H1 (cell line): ENCODE results near the gene SEMA3B. TPM values are rescaled to one million over a fixed set of nuclear protein-coding genes. Genes with fewer than 3 reads are reported as not detected.
A peak's percentile ranks its signal among the peaks of the same experiment; 100 is the strongest.

Experiments used
- CTCF ChIA-PET: fragments of 300-600 bp; sonication (Branson Sonifier 250); formaldehyde crosslinking; loops from one replicate; lab custom pipeline; 2021; ENCODE audit not compliant: partially characterized antibody; lab: Charles Lee
- POLR2A ChIA-PET: fragments of 300-600 bp; sonication (Branson Sonifier 250); formaldehyde crosslinking; loops from one replicate; lab custom pipeline; 2021; ENCODE audit warnings: inconsistent platforms; ENCODE audit not compliant: partially characterized antibody; lab: Charles Lee
- DNase-seq, 2 experiments: peaks; one replicate each; pipeline versions ENCODE4 v3.0.0 to v3.0.0-alpha.2; 2010 to 2022; ENCODE audit warnings: low spot score in 2 of 2, low read depth in 1 of 2, mixed read lengths in 1 of 2
- FAIRE-seq: peaks from 2 replicates; lab custom pipeline; 2011; peaks lifted over from hg19 to GRCh38; lab: Jason Lieb, UNC
- H2AFZ ChIP-seq: 2 replicates; pipeline ENCODE4 v1.8.1; 2012; ENCODE audit warnings: low read length, inconsistent platforms
- H2AK5ac ChIP-seq: 2 replicates; pipeline ENCODE4 v1.6.1; 2013; ENCODE audit warnings: low read depth, low read length
- H2BK120ac ChIP-seq: replicated peaks from 2 replicates; pipeline ENCODE3; 2013; ENCODE audit warnings: low read depth, low read length, inconsistent platforms
- H2BK12ac ChIP-seq: 2 replicates; pipeline ENCODE4 v1.6.1; 2013; ENCODE audit warnings: low read depth, low read length
- H2BK15ac ChIP-seq: 2 replicates; pipeline ENCODE4 v1.6.1; 2013; ENCODE audit warnings: low read length
- H2BK20ac ChIP-seq: 2 replicates; pipeline ENCODE4 v1.6.1; 2013; ENCODE audit warnings: low read length
- H2BK5ac ChIP-seq: 2 replicates; pipeline ENCODE4 v1.6.1; 2013; ENCODE audit warnings: low read depth, low read length
- H3K14ac ChIP-seq: 2 replicates; pipeline ENCODE4 v1.6.1; 2013; ENCODE audit warnings: inconsistent platforms; ENCODE audit not compliant: insufficient read length
- H3K18ac ChIP-seq: 2 replicates; pipeline ENCODE4 v1.6.1; 2013; ENCODE audit warnings: low read length; ENCODE audit errors: extremely low read depth
- H3K23ac ChIP-seq: 2 replicates; pipeline ENCODE4 v1.6.1; 2013; ENCODE audit warnings: inconsistent platforms; ENCODE audit not compliant: insufficient read length
- H3K23me2 ChIP-seq: 2 replicates; pipeline ENCODE4 v1.6.1; 2013; ENCODE audit warnings: low read depth, low read length
- H3K27ac ChIP-seq: 2 replicates; pipeline ENCODE4 v1.6.1; 2011; ENCODE audit warnings: low read depth, low read length, inconsistent platforms
- H3K27me3 ChIP-seq, 4 experiments: replicated peaks in 1 of 4; 1 replicate in 1 of 4; 2 replicates in 3 of 4; pipeline versions ENCODE4 v1.6.1 to v1.8.1; 2011 to 2013; ENCODE audit warnings: low read length in 3 of 4, mild to moderate bottlenecking in 3 of 4, inconsistent platforms in 2 of 4, mixed read lengths in 2 of 4, moderate library complexity in 1 of 4; ENCODE audit not compliant: control insufficient read depth in 3 of 4, insufficient read depth in 3 of 4; ENCODE audit errors: extremely low read depth in 1 of 4
- H3K36me3 ChIP-seq, 4 experiments: 2 replicates each; pipeline versions ENCODE4 v1.6.1 to v1.8.1; 2011 to 2013; ENCODE audit warnings: mild to moderate bottlenecking in 4 of 4, low read length in 3 of 4, moderate library complexity in 2 of 4, control low read depth in 1 of 4, inconsistent platforms in 1 of 4; ENCODE audit not compliant: insufficient read depth in 4 of 4, control insufficient read depth in 2 of 4
- H3K4ac ChIP-seq: replicated peaks from 2 replicates; pipeline ENCODE3; 2013; ENCODE audit warnings: low read length, low read depth, mixed read lengths, inconsistent platforms; ENCODE audit not compliant: insufficient read length
- H3K4me1 ChIP-seq, 4 experiments: replicated peaks in 1 of 4; 1 replicate in 1 of 4; 2 replicates in 3 of 4; pipeline versions ENCODE4 v1.6.1 to v1.8.1; 2011 to 2013; ENCODE audit warnings: low read length in 3 of 4, inconsistent platforms in 2 of 4, mixed read lengths in 1 of 4; ENCODE audit not compliant: insufficient read depth in 4 of 4, control insufficient read depth in 3 of 4
- H3K4me2 ChIP-seq, 2 experiments: 2 replicates each; pipeline versions ENCODE4 v1.6.1 to v1.8.1; 2011 to 2013; ENCODE audit warnings: low read depth in 2 of 2, low read length in 2 of 2, control low read depth in 1 of 2, inconsistent platforms in 1 of 2, mild to moderate bottlenecking in 1 of 2; ENCODE audit not compliant: insufficient read depth in 1 of 2
- H3K4me3 ChIP-seq, 4 experiments: fragments of 200-600, 300-600 bp in 1 of 4; sonication (generic), shearing (Covaris generic), sonication (Bioruptor Twin) in 1 of 4; 2 replicates each; pipeline versions ENCODE4 v1.5.1 to v1.8.1; 2011 to 2016; ENCODE audit warnings: low read length in 4 of 4, low read depth in 3 of 4, control low read depth in 2 of 4, inconsistent platforms in 2 of 4, mild to moderate bottlenecking in 2 of 4, mixed read lengths in 1 of 4, moderate library complexity in 1 of 4; ENCODE audit not compliant: insufficient read depth in 2 of 4; ENCODE audit errors: extremely low read depth in 1 of 4
- H3K56ac ChIP-seq: replicated peaks from 2 replicates; pipeline ENCODE3; 2013; ENCODE audit warnings: low read depth, mild to moderate bottlenecking, mixed read lengths, low read length, inconsistent platforms; ENCODE audit not compliant: insufficient read length
- H3K79me1 ChIP-seq: 2 replicates; pipeline ENCODE4 v1.6.1; 2013; ENCODE audit warnings: low read depth, low read length, control low read depth
- H3K79me2 ChIP-seq, 2 experiments: 2 replicates each; pipeline versions ENCODE4 v1.6.1 to v1.8.1; 2012 to 2013; ENCODE audit warnings: low read length in 2 of 2, mild to moderate bottlenecking in 2 of 2, inconsistent platforms in 1 of 2; ENCODE audit not compliant: insufficient read depth in 2 of 2, control insufficient read depth in 1 of 2
- H3K9ac ChIP-seq, 4 experiments: replicated peaks in 1 of 4; 1 replicate in 1 of 4; 2 replicates in 3 of 4; pipeline versions ENCODE4 v1.6.1 to v1.8.1; 2011 to 2013; ENCODE audit warnings: low read depth in 3 of 4, low read length in 3 of 4, control low read depth in 2 of 4, mild to moderate bottlenecking in 2 of 4, moderate library complexity in 2 of 4, inconsistent platforms in 1 of 4; ENCODE audit errors: extremely low read depth in 1 of 4
- H3K9me3 ChIP-seq, 2 experiments: 2 replicates each; pipeline versions ENCODE4 v1.6.1 to v1.8.1; 2012 to 2013; ENCODE audit warnings: mild to moderate bottlenecking in 2 of 2, moderate library complexity in 2 of 2, control low read depth in 1 of 2, inconsistent platforms in 1 of 2, low read depth in 1 of 2, low read length in 1 of 2, mixed read lengths in 1 of 2; ENCODE audit not compliant: insufficient read depth in 2 of 2
- H4K20me1 ChIP-seq, 2 experiments: replicated peaks in 1 of 2; 2 replicates each; pipeline versions ENCODE3 to v1.8.1; 2011 to 2013; ENCODE audit warnings: inconsistent platforms in 2 of 2, low read length in 2 of 2, mild to moderate bottlenecking in 1 of 2; ENCODE audit not compliant: insufficient read depth in 2 of 2, control insufficient read depth in 1 of 2
- H4K5ac ChIP-seq: 2 replicates; pipeline ENCODE4 v1.6.1; 2013; ENCODE audit warnings: low read length, low read depth, mixed read lengths, inconsistent platforms; ENCODE audit not compliant: insufficient read length
- H4K8ac ChIP-seq: 2 replicates; pipeline ENCODE4 v1.8.0; 2013; ENCODE audit warnings: mild to moderate bottlenecking, moderate library complexity, low read length, inconsistent platforms; ENCODE audit not compliant: insufficient read depth; ENCODE audit errors: extremely low read depth
- H4K91ac ChIP-seq: replicated peaks from 2 replicates; pipeline ENCODE3; 2013; ENCODE audit warnings: low read length, mixed read lengths, inconsistent platforms; ENCODE audit not compliant: insufficient read length
- JUN ChIP-seq: IDR thresholded peaks from 2 replicates; pipeline ENCODE4 v1.6.1; 2011; ENCODE audit warnings: low read depth, mild to moderate bottlenecking, improper control_type of control experiment, low read length
- POLR2A ChIP-seq, 2 experiments: IDR thresholded peaks; 1 replicate in 1 of 2; 2 replicates in 1 of 2; pipeline ENCODE4 v1.6.1; 2011; ENCODE audit warnings: low read depth in 2 of 2, low read length in 2 of 2, mild to moderate bottlenecking in 2 of 2; ENCODE audit errors: control extremely low read depth in 1 of 2
- SRF ChIP-seq: IDR thresholded peaks from 2 replicates; pipeline ENCODE4 v1.6.1; 2011; ENCODE audit warnings: mild to moderate bottlenecking, low read depth, low read length, moderate library complexity
- WGBS, 2 experiments: shearing (Covaris generic) in 1 of 2; methylation state at CpG; one replicate each; pipeline versions ENCODE4 v1.1.6 to v1.1.7; 2013 to 2015; ENCODE audit warnings: low lambda C conversion rate in 2 of 2, mixed read lengths in 2 of 2, inconsistent platforms in 1 of 2, low coverage in 1 of 2, missing lambda C conversion rate in 1 of 2; ENCODE audit not compliant: insufficient replicate concordance in 2 of 2, insufficient coverage in 1 of 2, insufficient read length in 1 of 2; ENCODE audit errors: extremely low coverage in 1 of 2, missing lambda C conversion rate in 1 of 2; 5-methylcytosine and 5-hydroxymethylcytosine counted together
- polyA plus RNA-seq, 7 experiments: library from polyadenylated mRNA; depleted of rRNA in 3 of 7; stranded (reverse) in 5 of 7; unstranded in 2 of 7; fragments of >200 nt in 5 of 7; fragments of 200-250 nt in 2 of 7; gene quantifications; 1 replicate in 5 of 7; 2 replicates in 1 of 7; 4 replicates in 1 of 7; pipeline versions ENCODE4 v1.2.1 to v1.2.3, GENCODE V29; 2011 to 2013; ENCODE audit warnings: missing spikeins in 2 of 7, mixed read lengths in 2 of 7
- total RNA-seq: library from RNA; stranded (reverse); fragmentation: NEBNext Ultra II Directional; extraction: Animal tissue kit (Norgen Biotek cat#: 25700); gene quantifications from 2 replicates; pipeline ENCODE4 v1.2.1, GENCODE V29; 2021

The SEMA3B gene
- total and polyA plus RNA-seq, 2 of the 8 experiments (the other 6 are each of a cell fraction or from before 2014, with no cell fraction given): 3.0 to 4.7 TPM

DNA sequence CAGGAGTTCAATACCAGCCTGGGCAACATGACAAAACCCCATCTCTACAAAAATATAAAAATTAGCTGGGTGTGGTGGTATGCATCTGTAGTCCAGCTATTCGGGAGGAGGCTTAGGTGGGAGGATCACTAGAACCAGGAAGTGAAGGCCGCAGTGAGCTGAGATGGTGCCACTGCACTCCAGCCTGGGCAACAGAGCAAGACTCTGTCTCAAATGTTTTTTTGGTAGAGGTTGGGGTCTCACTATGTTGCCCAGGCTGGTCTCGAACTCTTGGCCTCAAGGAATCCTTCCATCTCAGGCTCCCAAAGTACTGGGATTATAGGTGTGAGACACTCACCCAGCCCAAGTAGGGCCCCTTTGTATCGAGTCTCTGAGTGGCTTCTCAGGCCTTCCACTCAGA lies 25.1 kb downstream of the SEMA3B start:
- Histone ChIP-seq H3K14ac (no peak overlapping the region), H2BK120ac (no peak overlapping the region), H3K56ac (no peak overlapping the region), H3K27me3 (no peaks in the 10 kb centered on the region; a peak in 1 of 7 replicates), H3K4ac (no peak overlapping the region), H2BK20ac (no peak overlapping the region), H4K5ac (no peak overlapping the region), H4K8ac (no peak overlapping the region), H3K36me3 (peaks cover 4 to 12% (median 10%) of the 10 kb centered on the region in 4 experiments), H3K79me2 (peaks cover 0 to 15% of the 10 kb centered on the region in 2 experiments; a peak in 3 of 4 replicates), H4K91ac (no peak overlapping the region), H2AFZ (no peak overlapping the region), H4K20me1 (peaks cover 0 to 4% of the 10 kb centered on the region in 2 experiments), H3K4me3 (no peak overlapping the region), H3K4me1 (peaks cover 0 to 11% (median 6%) of the 10 kb centered on the region in 4 experiments; a peak in 5 of 7 replicates), H2BK5ac (no peak overlapping the region), H3K79me1 (peaks cover 3% of the 10 kb centered on the region; the same call in 1 of the 2 replicates), H3K18ac (no peak overlapping the region), H3K4me2 (no peak overlapping the region), H2BK12ac (0 out of 2 replicates have a peak overlapping the region, but pooled peaks have one; percentile 17), H3K23ac (no peak overlapping the region), H2BK15ac (no peak overlapping the region), H3K9me3 (no peaks in the 10 kb centered on the region), H3K27ac (no peak overlapping the region), H2AK5ac (no peak overlapping the region), H3K9ac (no peak overlapping the region), H3K23me2 (peaks cover 15% of the 10 kb centered on the region)
- ChIA-PET CTCF (interaction anchor here (0.5 to 3.4 kb wide), 5 partner anchors 8 to 394 kb away, joined by 3 to 15 read pairs (median 4); partner anchors contain the start of genes HYAL2 and LSMEM2), POLR2A (interaction anchor here (1.1 to 3.4 kb wide), 4 partner anchors 26 to 35 kb away, joined by 3 to 29 read pairs (median 10); partner anchors contain the start of genes HYAL2 and TUSC2)
- no peak for FAIRE-seq
- no peak for DNase-seq
- WGBS, 2 experiments: 85% methylated on average over 4 of the region's 4 CpGs; no CpG with 5 or more reads in 1 of the 2 experiments
- TF ChIP-seq SRF: no peak
- TF ChIP-seq JUN: no peak
- TF ChIP-seq POLR2A (IDR thresholded peaks at IDR 0.05; ENCODE audit: control extremely low read depth in 1 of 2, low read depth in 2 of 2, low read length in 2 of 2): no peak
